ENCODE data around the gene SEMA6C.
"Not testable (repeated sequence)": the region's sequence is repeated elsewhere in the genome, so short reads cannot be mapped to it uniquely, and the experiment has no call there.

The SEMA6C gene, protein sequence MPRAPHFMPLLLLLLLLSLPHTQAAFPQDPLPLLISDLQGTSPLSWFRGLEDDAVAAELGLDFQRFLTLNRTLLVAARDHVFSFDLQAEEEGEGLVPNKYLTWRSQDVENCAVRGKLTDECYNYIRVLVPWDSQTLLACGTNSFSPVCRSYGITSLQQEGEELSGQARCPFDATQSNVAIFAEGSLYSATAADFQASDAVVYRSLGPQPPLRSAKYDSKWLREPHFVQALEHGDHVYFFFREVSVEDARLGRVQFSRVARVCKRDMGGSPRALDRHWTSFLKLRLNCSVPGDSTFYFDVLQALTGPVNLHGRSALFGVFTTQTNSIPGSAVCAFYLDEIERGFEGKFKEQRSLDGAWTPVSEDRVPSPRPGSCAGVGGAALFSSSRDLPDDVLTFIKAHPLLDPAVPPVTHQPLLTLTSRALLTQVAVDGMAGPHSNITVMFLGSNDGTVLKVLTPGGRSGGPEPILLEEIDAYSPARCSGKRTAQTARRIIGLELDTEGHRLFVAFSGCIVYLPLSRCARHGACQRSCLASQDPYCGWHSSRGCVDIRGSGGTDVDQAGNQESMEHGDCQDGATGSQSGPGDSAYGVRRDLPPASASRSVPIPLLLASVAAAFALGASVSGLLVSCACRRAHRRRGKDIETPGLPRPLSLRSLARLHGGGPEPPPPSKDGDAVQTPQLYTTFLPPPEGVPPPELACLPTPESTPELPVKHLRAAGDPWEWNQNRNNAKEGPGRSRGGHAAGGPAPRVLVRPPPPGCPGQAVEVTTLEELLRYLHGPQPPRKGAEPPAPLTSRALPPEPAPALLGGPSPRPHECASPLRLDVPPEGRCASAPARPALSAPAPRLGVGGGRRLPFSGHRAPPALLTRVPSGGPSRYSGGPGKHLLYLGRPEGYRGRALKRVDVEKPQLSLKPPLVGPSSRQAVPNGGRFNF

DNA sequence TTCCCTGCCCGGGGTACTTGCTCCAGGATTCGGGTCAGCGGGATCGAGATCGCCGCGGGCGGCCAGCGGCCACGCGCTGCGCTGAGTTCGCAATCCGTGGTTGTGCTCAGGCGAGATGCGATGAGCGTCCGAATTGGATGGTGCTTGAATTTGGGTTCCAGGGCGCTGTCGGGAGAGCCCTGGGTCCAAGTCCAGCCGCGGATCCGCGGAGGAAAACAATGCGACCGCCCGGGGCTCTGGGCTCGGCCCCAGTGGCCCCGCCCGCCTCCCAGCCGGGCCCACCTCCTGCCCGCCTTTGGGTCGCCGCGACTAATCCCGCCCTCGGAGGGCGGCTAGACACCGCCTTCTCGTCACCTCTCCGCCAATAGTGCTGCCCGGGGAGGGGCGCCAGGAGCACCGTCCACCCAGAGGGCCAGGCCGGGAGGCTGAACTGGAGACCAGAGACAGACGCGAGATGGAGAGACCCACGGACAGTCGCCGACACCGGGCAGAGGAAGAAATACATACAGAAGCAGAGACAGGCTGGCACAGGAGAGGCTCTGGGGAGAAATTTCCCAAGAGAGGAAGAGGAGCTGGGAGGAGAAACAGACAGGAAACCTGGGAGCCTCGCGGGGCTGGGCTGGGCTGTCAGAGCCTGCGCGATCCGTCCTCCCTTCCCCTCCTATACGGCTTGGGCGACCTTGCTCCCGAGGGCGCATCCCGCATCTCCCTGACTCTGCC, at the start of gene SEMA6C:
SEMA6C (minus strand) TSS at position 220 of the 720 bp plus-strand sequence. CDS start 4,010 bp downstream, outside the sequence.
- peak; percentile 98 for DNase-seq

DNA sequence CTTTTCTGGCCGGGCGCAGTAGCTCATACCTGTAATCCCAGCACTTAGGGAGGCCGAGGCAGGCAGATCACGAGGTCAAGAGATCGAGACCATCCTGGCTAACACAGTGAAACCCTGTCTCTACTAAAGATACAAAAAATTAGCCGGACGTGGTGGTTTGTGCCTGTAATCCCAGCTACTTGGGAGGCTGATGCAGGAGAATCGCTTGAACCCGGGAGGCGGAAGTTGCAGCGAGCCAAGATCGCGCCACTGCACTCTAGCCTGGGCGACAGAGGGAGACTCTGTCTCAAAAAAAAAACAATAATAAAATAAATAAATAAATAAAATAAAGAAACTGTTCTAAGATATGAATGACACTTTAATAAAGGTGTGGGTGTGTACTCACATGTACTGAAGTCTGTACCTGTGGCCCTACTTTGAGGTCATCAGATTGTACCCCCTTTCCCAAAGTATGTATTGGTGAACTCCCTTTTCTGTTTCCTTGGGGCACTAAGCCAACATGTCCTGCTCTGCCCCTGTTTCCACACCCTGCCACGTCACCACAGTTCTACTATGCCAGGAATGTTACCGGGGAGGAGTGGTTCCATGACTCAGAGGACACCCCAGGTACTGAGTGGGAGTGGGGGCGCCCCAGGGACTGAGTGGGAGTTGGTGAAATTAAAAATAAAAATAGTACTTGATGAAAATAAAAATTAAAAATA, 48.6 kb upstream of the SEMA6C start:
- peak; percentile 60 for DNase-seq

DNA sequence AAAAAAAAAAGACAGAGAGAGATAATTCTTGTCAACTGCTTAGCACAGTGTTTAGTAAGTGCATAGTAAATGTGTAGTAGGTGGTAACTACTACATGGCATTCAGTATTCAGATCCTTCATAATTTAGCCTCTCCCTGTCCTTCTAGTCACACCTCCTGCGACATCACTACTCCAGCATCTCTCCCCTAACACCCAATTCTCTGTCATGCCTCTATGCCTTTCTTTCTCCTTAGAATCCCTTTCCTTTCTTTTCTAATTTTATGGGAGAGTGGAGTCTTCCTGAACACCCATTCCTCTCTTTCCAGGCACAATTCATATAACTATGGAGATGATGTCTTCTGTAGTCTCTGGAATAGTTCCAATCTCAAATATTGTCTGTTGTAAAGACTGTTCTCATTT, 47.4 kb upstream of the SEMA6C start:
- no peak for DNase-seq

DNA sequence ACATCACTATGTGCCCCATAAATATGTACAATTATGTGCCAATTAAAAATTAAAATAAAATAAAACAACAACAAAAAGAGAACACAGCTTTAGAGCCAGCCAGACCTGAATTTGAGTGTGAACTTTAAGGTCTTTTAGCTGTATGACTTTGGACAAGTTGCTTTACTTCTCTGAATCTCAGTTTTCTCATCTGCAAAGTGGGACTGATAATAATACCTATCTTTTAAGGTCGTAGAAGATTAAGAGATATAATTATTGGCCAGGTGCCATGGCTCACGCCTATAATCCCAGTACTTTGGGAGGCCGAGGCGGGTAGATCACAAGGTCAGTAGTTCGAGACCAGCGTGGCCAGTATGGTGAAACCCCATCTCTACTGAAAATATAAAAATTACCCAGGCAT, 46.9 kb upstream of the SEMA6C start:
- DNase-seq: no peak

DNA sequence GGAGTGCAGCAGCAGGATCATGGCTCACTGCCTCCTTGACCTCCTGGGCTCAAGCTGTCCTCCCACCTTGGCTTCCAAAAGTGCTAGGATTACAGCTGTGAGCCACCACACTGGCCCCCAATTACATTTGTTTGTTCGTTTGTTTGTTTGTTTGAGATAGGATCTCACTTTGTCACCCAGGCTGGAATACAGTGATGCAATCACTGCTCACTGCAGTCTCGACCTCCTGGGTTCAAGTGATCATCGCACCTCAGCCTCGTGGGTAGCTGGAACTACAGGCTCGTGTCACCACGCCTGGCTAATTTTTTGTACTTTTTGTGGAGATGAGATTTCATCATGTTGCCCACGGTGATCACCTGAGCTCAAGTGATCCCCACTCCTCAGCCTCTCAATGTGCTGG, 45.6 kb upstream of the SEMA6C start:
- DNase-seq: no peak

DNA sequence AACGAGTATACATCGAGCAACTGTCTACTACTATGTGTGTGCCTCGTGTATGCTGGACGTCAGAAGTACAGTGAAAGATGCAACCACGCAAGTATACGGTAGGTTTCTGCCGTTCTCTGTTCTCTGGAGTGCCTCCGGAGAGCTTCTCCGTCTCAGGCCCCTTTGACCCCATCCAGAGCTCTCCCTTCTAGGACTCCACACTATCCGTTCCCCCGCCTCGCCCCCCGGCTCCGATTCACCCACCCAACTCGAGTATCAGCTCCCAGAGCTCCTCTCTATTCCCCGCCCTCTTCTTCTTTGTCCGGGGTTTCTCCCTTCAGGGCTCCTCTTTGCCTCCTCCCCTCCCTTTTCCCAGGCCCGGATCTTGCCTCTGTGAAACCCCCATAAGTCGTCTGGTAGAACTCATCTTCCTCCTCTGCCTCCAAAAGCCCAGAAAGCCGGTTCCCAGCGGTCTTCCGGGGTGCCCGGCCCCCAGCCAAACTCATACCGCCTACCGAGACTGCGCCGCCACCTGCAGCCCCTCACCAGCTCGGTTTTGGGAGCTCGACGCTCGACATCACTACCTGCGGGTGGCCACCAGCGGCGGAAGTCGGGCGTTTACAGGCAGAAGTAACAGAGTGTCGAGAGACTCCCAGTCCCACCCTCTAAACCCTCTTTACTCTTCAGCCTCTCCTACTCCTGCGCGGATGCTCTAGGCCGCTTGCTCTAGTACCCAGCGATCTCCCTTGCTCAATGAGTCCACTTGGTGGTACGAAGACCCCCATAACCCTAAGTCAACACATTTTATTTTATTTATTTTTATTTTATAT, 43.4 kb upstream of the SEMA6C start, which contains the start of gene VPS72:
VPS72 (minus strand) TSS at position 561 of the 809 bp plus-strand sequence; CDS start at position 485, 76 bp downstream.
- peak; percentile 98 for DNase-seq

DNA sequence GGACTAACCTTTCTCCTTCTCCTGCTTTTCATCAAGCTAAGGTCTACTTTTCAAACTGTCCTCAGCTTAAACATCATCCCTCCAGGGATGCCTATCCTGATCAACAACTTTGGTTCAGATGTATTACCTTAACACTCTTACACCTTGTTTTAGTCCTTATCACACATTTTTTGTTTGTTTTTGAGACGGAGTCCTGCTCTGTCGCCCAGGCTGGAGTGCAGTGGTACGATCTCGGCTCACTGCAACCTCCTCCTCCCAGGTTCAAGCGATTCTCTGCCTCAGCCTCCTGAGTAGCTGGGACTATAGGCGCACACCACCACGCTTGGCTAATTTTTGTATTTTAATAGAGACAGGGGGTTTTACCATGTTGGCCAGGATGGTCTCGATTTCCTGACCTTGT, 42.2 kb upstream of the SEMA6C start:
- DNase-seq: not testable (repeated sequence)

DNA sequence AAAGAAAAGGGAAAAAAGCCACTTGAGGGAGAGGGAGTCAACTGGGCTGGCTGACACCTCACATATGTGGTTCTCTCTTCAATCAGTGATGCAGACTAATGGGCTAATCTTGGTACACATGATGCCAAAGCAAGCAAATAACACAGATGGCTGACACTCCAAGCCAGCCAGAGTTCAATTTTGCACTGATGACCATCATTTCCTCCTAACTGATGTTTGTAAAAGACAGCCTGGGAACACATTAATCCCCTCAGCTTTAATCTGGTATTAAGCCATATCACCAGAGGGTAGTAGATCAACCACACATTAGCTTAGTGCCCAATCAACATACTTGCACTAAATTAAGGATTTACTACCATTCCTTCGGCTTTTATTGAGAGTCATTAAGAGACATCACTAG, 40.8 kb upstream of the SEMA6C start:
- peak; percentile 68 for DNase-seq

DNA sequence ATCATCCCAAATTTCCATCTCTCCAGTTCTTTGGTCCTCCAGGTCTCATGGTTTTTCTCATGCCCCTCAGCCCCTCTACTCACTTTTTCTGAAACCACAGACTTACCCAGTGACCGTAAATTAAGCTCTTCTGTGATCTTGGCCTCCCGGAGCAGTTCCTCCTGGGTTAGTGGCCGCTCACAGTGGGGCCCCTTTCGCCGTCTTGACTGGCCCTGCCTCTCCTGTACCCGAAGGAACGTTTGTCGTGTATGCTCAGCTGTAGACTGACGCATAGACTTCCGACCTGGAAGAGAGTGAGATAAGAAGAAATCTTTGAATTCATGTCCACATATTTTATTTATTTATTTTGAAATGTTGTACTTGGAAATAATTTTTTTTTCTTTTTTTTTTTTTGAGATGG, 37.8 kb upstream of the SEMA6C start:
- DNase-seq: no peak

DNA sequence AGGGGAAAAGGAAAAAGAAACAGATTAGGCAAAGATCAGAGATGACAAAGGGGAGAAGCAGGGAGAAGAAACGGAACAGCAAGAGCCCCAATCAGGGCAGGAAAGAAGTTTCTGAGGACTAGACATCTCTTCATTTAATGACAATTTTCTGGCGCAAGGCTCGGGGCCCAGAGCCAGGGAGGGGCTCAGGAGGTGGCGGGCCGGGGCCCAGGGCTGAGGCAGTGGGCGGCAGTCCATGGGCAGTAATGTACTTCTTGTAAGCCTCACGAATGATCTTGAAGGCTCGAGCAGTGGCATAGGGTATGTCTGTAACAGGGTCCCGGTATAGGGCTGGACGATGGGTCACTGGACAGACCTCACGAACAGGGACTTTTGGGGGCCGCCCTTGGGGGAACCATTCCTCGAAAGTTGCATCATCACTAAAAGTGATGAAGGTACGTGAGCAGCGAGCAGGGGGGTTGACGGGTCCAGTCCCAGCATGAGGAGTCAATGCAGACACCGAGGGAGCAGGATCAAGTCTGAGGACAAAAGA, 30.1 kb upstream of the SEMA6C start:
- no peak for DNase-seq

DNA sequence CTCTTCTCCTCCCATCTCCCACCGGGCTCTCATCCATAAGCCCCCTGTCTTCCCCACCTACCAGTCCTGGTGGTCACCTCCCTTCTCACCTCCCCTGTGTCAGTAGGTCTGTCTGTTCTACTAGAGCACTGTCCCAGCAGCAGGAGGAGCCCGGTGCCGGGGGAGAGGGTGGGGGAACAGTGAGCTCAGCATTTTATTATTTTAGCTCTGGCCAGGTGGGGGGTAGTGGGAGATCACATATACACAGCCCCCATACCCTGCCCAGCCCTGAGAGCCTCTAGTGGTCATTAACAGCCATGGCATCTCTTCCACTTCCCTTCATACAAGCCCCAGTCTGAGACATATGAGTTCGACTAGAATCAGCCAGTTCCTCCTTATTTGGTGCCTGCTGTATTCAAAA, 29.4 kb upstream of the SEMA6C start, which contains the start of gene TMOD4:
TMOD4 (minus strand) TSS at position 119 of the 400 bp plus-strand sequence. CDS start 1,106 bp downstream, outside the sequence.
- DNase-seq: peak; percentile 28

DNA sequence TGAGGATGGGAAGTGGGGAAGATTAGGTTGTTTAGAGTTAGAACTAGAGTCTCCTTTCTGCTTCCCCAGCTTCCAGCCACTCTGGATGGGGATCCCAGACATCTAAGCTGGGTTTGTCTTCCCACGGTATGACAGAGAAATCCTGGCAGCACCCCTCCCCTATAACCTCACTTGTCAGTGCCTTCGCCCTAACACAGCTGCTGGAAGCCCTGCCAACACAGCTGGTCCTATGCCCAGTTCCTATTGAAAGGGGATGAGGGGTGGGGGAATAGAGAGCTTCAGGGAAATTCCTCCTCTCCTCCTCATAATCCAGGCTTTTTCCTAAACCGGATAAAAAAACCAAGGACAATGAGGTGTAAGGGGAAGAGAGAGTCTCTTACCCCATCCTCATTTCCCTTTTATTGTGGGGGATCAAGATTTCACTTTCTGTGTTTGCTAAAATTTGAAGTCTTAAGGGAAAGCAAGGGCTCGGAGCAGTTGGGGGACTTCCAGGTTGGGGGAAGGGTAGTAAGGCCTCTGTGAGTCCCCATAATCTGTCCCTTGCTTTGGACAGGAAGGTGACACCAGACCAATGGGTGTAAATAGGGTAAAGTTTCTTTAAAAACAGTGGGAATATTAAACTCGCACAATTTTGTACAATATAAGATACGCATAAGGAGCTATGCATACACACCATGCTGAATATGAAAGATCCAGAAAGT, 28.8 kb upstream of the SEMA6C start:
- no peak for DNase-seq

DNA sequence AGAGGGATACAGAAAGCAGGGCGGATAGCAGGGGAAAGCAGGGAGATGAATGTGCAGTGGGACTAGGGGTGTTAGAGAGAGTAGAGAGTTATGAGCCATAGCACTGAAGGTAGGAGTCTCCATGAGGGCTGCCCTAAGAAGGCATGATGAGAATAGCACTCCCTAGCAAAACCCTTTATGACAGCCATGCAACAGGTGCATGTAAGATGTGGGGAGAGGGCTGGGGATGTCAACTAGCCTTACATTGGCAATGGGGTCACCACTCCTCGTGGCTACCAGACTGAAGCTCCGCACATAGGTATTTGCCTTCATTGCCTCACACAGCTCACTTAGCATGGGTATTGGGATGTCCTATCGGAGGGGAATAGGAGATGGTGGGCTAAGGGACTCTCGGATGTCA, 24.8 kb upstream of the SEMA6C start:
- DNase-seq: no peak

DNA sequence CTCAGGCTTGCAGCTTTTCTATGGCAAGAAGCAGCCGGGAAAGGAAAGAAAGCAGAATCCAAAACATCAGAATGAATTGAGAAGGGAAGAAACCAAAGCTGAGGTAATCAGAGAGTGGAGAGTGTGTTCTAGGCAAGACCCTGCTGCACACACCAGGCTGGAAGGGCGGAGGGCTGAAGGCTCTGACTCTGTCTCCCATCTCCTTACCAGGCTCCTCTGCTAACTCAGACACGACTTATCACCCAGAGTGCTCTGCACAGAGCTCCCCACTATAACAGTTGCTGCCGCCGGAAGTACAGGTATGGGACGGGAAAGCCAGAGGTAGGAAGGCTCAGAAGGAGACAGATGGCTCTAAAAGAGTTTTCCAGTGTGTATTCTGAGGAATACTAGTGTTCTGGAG, 20.7 kb upstream of the SEMA6C start:
- no peak for DNase-seq

DNA sequence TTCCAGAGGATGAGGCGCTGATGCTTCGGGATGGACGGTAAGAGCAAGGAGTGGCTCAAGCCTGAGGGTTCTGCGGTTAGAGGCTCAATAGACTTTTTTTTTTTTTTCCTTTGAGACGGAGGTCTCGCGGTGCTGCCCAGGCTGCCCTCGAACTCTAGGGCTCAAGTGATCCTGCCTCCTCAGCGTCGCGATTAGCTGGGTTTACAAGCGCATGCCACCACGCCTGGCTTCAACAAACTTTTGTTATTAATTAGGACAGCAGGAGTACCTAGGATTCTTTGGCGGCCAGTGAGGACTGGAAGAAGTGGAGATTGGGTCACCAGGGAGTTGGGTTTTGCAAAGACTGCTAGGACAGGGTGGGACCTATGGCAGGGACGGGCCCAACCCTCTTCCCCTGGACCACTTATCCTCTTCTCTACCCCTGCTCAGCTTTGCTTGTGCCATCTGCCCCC, 20.1 kb upstream of the SEMA6C start:
- peak; percentile 50 for DNase-seq

DNA sequence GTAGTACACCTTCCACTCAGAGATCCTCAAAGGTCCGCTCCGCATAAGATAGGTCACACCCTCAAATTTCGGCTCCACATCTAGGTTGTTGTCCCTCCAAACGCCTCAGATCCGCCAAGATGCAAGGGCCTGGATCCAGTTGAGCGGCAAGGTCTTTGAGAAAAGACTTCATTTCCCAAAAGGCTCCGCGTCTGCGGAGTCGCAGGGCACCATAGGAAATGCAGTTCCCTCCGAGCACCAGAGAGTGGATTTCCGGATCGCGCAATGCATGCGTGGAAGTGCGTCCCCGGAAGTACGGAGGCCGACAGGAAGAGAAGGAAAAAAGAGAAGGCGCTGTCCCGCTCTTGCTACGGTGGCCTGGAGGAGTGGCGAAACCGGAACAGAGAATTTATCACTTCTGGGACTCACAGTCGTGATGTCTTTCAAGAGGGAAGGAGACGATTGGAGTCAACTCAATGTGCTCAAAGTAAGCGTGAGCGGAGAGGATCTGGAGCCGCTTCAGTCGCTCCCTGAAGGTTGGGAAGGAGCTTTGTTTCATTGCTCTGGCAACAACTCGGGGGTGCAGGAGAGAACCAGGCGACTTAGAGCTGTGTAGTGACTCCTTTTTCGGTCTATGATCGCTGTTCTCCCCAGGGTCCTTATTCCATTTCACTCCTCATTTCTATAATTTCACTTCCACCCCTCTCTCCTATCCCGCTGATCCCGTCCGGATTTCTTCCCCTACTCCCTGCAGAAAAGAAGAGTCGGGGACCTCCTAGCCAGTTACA, 19.5 kb upstream of the SEMA6C start, which contains the start of the genes LYSMD1 and SCNM1:
LYSMD1 (minus strand) TSS at position 165 of the 767 bp plus-strand sequence. CDS start 644 bp downstream, outside the sequence.
SCNM1 (plus strand) TSS at position 407 of the 767 bp plus-strand sequence; CDS start at position 416, 9 bp downstream.
- DNase-seq: peak; percentile 100

DNA sequence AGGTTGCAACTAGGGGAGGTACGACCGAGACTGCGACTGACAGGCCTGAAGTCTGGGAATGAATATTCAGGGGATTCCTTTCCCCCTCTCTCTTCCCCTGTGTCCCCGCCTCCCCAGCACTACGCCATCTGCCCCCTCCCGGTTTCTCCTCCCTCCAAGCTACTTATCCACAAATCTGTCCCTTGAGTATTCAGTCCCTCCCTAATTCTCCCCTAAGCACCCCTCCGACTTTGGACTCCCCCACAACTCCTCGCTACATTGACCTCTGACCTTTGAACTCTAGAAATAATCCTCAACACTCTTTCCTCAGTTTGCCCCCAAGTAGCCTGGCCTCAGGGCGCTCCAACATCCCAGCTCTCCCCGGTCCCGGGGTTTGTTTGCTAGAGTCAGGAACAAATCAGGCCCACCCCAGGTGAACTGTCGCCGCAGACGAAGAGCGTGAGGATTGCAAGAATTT, 18.9 kb upstream of the SEMA6C start:
- peak; percentile 82 for DNase-seq

DNA sequence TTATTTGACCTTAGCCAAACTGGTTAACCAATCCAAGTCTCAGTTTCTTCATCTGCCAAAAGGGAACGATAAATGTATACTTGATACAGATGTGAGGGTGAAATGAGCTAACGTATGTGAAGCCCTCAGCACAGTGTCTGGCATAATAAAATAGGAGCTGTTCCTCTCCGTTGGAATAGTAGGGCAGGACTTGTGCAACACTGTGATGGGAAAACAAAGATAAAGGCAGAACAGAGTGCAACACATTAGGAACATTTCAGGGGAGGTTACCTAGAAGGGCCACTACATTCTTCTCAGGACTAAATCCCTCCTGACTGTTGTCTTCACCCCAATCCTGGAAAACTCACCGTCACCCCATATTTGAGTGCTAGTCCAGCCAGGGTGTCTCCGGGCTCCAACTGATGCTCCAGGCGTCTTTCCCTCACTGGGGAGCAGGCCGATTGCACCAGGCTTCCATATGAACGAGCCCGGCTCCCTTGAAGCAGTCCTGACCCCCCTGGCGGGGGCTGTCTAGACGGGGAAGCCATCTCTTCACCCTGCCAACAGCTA, 18.4 kb upstream of the SEMA6C start:
- DNase-seq: no peak

DNA sequence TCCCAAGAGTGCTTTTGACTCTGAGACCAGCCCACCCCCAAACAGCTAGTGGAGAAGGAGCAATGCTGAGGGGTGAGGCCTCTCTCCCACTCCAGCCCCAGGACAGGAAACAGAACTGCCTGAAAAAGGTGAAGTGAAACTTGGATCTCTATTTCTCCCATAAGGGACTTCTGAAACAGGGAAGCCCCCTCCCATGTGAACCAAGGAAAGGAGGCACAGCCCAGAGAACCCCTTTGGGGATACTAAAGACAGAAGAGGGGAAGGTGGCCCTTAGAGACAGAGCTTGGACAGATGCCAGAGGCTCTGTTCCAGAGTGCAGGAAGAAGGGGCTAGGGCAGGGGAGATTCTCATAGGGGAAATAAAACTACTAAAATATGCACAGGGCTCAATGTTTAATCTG, 12.9 kb upstream of the SEMA6C start:
- peak; percentile 13 for DNase-seq
